Stimulated activated CD4-positive, alpha-beta T cell treated with anti-CD3 and anti-CD28 coated beads, Interleukin-1b, Interleukin-23, amount 100 ng/mL, for 1 hour (primary cell): Measurements from ENCODE around the gene PPDPF.
"Not testable (repeated sequence)": the region's sequence is repeated elsewhere in the genome, so short reads cannot be mapped to it uniquely, and the experiment has no call there.

Experiments
- DNase-seq, 2 donors: peaks; one replicate each; pipeline ENCODE4 v3.0.0-alpha.2; 2020; ENCODE audit warnings: low read depth in 2 of 2

PPDPF gene

DNA sequence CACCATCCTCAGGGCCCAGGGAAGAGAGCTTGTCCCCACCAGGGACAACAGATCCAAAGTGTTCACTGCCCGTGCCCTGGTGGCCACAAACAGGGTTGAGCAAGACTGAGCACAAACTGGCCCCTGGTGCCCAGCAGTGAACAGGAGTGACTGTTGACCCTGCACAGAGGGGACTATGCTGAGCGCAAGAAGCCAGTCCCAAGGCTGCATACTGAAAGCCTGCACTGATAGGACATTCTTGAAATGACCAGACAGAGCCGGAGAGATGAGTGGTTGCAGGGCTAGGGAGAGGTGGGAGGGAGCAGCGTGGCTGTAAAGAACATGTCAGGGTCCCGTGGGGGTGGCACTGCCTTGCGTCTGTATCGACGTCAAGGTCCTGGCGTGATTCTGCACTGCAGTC lies 30.5 kb downstream of the PPDPF start:
- DNase-seq = no peak

DNA sequence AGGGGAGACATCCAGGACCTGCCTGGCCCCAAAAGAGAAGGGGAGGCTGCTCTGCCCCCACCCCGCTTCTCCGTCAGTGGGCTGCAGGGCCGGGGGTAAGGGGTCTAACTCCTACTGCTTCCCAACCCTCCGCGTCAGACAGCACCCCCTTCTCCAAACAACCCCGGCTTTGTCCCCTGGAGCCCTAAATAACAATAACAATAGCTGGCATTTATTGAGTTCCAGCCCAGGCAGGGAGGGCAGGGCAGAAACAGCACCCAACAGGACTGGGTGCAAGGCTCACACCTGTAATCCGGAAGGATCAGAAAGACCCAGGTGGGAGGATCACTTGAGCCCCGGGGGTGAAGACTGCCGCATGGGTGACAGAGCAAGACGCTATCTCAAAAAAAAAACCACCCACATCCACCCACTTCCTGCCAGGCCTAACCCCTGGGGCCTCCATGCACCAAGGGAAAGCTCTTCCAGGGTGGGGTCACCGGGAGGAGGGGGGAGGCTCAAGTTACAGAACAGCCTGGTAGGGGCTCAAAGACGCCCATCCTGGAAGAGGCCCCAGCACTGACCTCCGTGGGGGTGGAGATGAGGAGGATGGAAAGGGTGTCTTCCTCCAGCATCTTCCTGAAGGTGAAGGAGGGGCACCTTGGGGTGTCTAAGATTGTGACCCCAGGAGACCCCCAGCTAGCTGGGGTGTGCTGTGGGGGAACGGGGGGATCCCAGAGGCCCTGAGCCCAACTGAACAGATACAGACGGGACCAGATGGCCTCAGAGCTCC lies 32.1 kb downstream of the PPDPF start:
- DNase-seq = no peak

DNA sequence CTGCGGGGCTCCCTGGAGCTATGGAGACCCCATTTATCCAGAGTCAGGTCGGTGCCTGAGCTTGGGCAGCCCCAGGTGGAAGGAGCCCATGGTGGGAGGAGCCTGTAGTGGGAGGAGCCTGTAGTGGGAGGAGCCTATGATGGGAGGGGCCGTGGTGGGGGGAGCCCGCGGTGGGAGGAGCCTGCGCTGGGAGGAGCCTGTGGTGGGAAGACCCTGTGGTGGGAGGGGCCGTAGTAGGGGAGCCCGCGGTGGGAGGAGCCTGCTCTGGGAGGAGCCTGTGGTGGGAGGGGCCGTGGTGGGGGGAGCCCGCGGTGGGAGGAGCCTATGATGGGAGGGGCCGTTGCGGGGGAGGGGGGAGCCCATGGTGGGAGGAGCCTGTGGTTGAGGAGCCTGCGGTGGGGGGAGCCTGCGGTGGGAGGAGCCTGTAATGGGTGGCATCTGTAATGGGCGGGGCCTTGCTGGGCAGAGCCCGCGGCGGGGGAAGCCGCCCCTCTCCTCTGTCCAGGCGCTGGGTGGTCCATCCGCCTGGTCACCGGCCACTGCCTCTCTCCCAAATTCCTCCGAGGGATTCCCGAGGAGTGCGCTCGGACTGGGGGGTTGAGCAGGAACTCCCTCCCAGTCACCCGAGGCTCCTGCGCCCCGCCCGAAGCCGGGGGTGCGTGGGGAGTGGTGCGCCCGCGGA lies 32.8 kb downstream of the PPDPF start:
- DNase-seq = peak; percentile 90 to 91

DNA sequence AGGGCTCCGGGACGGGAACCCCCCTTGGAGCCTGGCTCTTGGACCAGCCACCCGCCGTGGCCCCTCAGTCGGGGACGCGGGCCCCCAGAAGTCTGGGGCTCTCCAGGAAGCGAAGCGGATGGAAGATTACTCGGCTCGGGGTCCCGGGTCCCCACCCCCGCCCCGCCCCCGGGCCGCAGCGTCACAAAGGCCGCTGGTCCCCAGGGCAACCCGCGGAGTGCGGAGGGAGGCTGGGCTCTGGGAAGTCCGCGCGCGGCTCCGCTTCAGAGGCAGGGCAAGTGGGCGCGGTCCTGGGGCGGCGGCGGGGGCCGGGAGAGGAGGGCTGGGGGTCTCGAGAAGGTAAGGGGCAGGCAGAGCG lies 33.3 kb downstream of the PPDPF start, which contains the start of gene FNDC11:
Gene FNDC11, plus strand, starts transcription at position 227 of the 358 bp plus-strand sequence. CDS start 1,505 bp downstream, outside the sequence.
- peak in 1 of 2 donors; percentile 31 for DNase-seq

DNA sequence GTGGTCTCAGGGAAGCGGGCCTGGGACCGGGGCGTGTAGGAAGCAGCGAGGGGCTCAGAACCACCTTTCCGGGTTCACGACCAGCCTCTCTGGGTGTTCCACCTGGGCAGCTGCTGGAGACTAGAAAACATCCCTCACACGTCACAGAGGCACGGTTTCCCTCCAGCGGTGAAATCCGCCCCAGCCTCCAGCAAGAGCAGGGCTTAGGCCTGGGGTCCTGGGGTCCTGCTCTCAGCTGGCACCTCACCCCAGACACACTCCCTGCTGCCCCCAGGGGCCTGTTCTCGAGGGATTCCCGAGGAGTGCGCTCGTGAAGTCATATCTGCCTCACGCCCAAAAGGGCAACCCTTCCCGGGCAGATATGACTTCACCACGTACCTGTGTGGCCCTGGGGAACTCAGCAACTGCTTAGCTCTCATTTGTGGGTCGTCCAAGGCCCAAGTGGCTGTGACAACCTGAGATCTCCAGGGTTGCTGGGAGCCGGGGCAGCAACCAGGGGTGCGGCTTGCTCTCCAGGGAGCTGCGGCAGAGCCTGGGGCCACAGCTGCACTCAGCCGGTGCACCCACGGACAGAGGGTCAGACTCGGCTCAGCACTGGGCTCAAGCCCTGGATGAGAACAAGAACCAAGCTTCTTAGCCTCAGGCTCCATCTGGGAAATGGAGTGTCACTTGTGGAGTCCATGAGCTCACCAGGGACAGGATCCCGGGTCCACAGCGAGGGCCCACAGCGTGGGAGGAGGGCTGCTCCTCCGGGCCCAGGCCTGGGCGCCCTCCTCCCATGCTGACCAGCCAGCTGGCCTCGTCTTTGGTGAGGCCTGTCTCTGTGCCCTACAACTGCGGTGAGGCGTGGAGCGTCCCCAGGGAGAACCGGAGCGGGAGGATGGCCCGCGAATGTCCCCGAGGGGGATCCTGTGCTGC lies 34.1 kb downstream of the PPDPF start:
- no peak for DNase-seq

DNA sequence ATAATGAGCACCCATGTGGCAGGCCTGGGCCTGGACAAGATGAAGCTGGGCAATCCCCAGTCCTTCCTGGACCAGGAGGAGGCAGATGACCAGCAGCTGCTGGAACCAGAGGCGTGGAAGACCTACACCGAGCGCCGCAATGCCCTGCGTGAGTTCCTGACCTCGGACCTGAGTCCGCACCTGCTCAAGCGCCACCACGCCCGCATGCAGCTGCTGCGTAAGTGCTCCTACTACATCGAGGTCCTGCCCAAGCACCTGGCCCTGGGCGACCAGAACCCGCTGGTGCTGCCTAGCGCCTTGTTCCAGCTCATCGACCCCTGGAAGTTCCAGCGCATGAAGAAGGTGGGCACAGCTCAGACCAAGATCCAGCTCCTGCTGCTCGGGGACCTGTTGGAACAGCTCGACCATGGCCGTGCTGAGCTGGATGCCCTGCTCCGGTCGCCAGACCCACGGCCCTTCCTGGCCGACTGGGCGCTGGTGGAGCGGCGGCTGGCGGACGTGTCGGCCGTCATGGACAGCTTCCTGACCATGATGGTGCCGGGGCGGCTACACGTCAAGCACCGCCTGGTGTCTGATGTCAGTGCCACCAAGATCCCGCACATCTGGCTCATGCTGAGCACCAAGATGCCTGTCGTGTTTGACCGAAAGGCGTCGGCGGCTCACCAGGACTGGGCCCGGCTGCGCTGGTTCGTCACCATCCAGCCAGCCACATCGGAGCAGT lies 35.3 kb downstream of the PPDPF start:
- DNase-seq = no peak

DNA sequence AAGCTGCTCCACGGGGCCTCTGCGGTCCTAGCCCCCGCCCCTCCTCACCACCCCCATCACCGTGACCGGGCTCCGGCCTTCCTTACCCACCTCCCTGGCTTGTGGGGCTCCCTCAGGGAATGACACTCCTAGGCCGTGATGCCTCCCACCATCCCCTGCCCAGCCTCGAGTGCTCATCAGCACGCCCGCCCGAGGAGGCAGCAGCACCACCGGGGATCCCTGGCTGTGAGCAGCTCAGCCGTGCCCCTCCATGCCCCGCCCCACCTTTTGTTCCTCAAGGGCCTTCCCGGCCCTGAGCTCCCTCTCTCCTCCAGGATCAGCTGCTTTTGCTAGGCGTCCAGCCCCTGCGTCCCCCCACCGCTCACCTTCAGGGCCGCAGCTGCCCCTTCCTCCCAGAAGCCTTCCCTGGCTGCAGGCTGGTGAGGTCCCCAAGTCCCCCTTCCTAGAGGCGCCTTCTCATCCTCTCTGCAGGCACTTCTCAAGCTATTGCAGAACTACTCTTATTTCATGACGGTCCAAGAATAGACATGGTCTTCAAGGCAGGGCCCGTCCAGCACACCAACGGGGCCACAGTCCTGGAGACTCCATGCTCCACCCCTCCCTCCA lies 36.4 kb downstream of the PPDPF start:
- no peak for DNase-seq

DNA sequence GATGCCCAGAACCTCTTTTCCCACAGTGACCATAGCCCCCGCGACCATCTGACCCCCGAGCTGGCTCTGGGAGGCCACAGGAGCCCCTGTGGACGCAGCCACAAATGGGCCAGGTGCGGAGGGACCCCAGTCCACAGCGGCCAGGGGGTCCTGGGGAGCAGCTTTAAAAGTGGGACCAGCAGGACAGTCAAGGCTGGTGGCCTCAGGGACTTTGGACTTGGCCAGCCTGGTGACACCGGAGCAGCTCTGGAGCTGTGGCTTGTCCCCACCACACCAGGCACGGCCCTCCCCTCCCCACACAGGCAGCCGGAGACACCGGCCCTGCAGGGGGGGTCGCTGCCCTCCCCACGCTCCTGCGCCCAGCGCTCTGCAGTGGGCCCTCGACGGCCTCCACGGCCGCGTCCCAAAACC lies 36.9 kb downstream of the PPDPF start:
- no peak for DNase-seq

DNA sequence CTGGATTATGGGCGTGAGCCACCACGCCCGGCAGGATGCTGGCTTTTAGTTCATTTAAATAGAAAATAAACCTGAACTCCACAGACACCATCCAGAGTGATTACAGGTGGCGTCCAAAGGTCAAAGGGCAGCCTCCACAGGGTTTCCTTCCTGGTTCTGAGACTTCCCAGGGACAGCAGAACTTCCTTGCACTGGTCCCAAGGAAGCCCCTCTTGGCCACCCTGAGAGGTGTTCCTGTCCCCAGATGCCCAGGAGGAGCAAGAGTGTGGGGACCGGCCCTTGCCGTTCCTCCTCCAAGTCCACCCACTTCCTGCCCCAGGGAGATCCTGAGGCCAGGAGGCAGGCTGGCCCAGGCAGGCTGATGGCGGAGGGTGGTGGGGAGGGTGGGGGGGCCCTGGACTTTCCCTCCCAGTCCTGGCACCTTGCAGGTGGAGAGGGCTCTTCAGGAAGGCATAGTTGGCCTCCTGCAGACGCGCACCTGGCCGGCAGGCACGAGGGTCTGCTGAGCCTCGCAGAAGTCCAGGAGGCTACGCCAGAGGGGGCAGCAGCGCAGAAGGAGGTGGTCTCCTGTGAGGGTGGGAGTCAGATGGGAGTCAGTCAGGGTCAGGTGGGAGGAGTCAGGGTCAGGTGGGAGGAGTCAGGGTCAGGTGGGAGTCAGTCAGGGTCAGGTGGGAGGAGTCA lies 38.4 kb downstream of the PPDPF start:
- no peak for DNase-seq

DNA sequence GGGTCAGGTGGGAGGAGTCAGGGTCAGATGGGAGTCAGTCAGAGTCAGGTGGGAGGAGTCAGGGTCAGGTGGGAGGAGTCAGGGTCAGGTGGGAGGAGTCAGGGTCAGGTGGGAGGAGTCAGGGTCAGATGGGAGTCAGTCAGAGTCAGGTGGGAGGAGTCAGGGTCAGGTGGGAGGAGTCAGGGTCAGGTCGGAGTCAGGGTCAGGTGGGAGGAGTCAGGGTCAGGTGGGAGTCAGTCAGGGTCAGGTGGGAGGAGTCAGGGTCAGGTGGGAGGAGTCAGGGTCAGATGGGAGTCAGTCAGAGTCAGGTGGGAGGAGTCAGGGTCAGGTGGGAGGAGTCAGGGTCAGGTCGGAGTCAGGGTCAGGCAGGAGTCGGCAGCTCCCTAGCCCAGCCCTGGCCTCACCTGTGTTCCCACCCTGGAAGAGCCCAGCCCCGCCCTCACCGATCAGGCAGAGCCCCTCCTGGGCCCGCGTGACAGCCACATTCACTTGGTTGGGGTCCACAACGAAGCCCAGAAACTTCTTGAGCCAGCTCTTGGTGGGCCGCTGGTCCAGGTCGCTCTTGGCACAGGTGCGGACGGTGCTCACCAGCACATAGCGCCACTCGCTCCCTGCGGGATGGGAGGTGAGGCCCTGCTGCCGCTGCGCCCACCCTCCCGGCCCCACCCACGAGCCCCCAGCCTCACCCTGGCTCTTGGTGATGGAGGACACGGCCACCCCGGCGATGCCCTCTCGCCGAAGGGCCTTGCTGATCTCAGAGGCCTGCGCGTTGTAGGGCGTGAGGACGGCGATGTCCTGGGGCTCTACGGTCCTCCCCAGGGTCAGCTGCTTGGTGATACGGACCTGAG lies 39.1 kb downstream of the PPDPF start:
- DNase-seq = not testable (repeated sequence)

DNA sequence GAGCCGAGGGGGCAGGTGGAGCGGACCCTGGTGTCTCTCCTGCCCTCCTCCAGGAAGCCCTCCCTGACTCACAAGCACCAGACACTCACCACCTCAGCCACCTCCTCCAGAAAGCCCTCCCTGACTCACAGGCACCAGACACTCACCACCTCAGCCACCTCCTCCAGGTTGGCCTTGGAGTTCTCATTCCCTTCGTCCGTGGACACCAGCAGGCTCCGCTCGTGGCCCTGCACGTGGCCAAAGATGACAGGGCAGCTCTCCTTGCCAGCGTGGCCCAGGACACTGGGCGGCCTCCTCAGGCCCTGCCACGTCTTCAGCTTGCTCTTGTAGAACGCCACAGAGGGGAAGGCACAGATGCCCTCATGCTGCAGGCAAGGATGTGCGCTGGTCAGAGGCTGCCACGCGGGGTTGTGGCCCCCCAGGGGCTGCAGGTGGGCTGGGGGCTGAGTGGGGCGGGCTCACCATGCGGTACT lies 39.8 kb downstream of the PPDPF start:
- DNase-seq = no peak

DNA sequence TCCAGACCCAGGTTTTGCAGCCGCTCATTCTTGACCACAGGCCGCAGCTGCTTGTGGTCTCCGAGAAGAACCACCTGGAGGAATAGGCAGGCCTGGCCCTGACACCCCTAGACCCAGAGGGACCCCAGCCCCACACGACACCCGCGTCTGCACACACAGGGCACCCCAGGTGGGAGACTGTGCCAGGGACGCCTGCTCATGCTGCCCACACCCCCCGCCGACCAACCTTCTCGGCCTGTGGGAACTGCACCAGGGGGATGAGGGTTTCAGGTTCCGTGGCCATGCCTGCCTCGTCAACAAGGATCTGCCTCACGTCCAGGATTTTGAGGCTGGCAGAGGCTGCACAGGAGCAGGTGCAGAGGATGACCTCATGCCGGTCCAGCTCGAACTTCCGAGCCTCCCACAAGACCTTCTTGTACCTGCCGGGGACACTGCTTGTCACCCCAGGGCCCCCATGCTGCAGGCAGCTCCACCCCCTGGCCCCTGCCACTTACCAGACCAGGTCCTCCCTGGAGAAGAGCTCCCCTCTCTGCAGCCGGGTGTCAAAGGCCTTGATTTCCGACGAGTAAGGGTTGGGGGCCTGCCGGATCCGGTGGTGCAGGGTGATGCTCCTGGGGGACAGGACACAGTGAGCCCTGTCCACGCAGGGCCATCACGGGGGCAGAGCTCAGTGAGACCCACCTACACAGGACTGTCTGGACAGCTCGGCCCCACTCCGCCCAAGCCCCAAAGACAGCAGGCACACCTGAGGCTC lies 40.5 kb downstream of the PPDPF start:
- no peak for DNase-seq

DNA sequence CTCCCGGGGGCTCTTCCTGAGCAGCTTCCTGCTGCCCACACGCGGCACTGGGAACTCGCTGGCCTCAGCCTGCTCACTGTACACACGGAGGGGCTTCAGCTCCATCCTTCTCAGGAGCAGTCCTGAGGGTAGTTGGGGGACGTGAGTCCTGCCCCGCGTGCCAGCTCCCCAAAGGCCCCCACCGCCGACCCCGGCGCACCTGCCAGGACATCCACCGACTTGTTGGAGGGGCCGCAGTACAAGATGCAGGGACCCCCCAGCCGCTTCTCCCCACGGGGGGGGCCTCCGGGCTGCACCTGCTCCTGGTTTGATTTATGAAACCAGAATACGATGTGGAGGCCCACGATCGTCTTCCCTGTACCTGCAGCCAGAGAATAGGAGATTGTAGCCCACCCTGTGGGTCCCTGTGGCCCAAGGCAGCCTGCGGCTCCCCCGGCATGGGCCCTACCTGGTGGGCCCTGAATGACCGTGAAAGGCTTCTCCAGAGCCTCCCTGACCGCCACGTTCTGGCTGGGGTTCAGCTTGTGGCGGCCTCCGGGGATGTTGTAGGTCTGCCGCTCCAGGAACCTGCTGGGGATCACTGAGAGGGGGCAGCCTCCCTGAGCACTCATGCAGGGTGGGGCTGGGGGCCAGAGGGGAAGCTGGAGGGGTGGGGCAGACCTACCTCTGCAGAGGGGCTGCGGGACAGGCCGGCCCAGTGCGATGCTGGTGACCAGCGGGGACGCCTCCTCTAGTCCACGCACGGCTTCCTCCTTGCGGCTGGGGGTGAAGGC lies 41.2 kb downstream of the PPDPF start:
- DNase-seq = no peak

DNA sequence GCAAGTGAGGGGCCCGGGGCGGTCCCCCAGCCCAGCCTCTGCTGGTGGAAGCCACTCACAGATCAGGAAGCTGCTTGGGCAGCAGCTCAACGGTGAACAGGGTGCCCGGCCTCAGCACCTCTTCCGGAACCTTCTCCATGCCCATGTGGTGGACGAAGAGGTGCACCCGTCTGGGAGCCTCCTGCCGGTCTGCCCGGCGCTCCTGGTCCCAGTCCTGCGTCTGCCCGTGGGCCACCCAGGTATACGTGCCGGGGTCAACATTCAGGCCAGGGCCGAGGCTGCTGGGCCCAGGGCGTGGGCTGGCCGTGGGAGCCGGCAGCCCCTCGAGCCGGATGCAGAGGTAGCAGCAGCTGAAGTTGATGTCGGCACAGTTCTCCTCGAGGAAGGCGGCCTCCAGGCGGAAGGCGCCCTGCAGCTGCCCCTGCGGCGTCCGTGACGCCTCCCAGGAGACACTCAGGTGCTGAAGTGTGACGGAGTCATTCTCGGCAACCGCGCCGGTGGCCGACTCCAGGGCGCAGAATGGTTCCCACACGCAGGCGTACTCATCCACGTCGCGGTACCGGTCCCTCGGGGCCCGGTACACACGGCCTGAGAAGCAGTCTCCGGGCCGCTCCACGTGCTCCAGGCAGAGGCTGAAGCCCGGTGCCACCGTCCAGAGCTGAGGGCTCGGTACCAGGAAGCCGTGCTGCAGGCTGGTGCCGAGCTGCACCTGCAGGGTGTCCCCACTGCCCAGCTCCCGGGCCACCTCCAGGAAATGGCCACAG lies 42.1 kb downstream of the PPDPF start:
- no peak for DNase-seq

DNA sequence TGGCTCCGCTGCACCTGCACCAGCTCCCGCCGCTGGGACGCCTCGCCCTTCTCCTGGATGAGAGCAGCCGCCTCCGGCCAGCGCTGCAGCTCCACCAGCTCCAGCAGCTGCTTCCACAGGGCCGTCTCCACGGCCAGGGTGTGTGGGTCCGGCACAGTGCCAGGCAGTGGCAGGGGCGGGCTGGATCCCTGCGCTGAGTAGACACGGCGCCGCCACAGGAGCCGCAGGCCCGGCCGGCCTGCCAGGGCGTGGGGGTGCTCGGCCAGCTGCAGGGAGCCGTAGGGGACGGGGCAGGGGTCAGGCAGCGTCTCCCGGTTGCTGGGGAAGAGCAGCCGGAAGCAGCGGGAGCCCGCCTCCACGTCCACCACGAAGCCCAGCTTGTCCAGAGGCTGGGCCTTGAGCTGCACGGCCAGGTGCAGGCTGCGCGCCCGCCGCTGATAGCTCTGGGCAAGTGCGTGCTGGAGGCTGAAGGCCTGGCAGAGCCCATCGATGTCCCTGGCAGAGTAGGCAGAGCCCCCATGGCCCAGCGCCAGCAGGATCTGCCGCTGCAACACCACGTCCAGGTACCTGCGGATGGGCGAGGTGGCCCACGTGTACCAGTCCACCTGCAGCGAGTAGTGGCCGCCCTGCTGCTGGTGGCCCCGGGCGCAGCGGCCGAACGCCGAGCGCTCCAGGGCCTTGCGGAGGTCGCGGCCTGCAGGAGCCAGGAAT lies 42.8 kb downstream of the PPDPF start:
- DNase-seq = no peak

DNA sequence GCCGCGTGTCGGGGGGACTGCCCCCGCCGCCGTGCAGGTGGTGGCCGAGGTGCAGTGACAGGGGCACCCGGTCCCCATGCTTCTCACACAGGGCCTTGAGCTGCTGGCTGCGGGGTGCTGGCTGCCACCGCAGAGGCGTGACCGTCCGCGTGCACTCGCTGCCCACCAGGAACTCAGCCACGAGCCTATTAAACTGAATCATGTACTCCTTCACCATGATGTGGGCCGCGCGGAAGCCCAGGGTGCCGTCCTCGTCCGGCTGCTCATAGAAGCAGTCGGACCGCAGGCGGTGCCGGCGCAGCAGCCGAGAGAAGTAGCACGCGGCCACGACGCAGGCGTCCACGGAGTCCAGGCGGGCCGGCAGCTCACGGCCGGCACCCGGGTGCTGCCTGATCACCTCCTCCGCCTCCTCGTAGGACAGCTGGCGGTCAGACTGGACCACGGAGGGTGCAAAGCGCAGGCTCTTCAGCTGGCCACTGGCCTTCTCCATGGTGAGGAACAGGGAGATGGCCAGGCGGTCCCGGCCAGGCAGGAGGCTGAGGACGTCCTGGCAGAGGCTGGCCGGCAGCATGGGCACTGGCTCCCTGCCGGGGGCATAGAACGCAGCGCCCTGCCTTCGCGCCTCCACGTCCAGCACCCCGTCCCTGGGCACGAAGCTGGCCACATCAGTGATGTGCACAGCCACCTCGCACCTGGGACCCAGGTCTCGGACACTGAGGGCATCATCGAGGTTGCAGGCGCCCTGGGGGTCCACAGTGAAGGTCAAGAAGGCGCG lies 43.7 kb downstream of the PPDPF start:
- DNase-seq = no peak
